SU-DHL-6 (cell line): ENCODE data around the gene ELMO1.

Experiments used
- H2AFZ ChIP-seq: fragments of 200-600 bp; sonication (generic); 2 replicates; pipeline ENCODE4 v1.6.1; 2014; ENCODE audit warnings: low read depth, mild to moderate bottlenecking, moderate library complexity, mixed read lengths, antibody characterized with exemption, low read length; ENCODE audit not compliant: severe bottlenecking
- H3F3A ChIP-seq: fragments of 200-600 bp; shearing (Covaris generic); 2 replicates; pipeline ENCODE4 v1.6.0; 2016; ENCODE audit warnings: antibody characterized with exemption, mild to moderate bottlenecking; ENCODE audit not compliant: insufficient read depth
- H3K27ac ChIP-seq: fragments of 200-600 bp; sonication (generic); 2 replicates; pipeline ENCODE4 v1.5.1; 2016; ENCODE audit warnings: low read depth, mild to moderate bottlenecking, low read length, moderate library complexity, mixed read lengths
- H3K27me3 ChIP-seq: fragments of 200-600 bp; sonication (generic), shearing (Covaris generic); 2 replicates; pipeline ENCODE4 v1.6.0; 2014; ENCODE audit warnings: mild to moderate bottlenecking, low read length
- H3K36me3 ChIP-seq: fragments of 200-600 bp; sonication (generic); 2 replicates; pipeline ENCODE4 v1.6.1; 2014; ENCODE audit warnings: mild to moderate bottlenecking, low read length, mixed read lengths
- H3K4me2 ChIP-seq: fragments of 300-600, 200-600 bp; shearing (Covaris generic), sonication (generic); 2 replicates; pipeline ENCODE4 v1.6.0; 2014; ENCODE audit warnings: low read length, low read depth, mild to moderate bottlenecking; ENCODE audit not compliant: poor library complexity, severe bottlenecking
- H3K4me3 ChIP-seq: fragments of 200-600 bp; sonication (generic); 2 replicates; pipeline ENCODE4 v1.5.1; 2014; ENCODE audit warnings: antibody characterized with exemption, low read length, mild to moderate bottlenecking, mixed read lengths; ENCODE audit not compliant: insufficient read depth, poor library complexity, severe bottlenecking
- H3K79me2 ChIP-seq: fragments of 200-600 bp; sonication (generic); 2 replicates; pipeline ENCODE4 v1.6.1; 2014; ENCODE audit warnings: mild to moderate bottlenecking, low read length, moderate library complexity; ENCODE audit not compliant: insufficient read depth
- H3K9ac ChIP-seq: fragments of 200-600 bp; sonication (generic); 2 replicates; pipeline ENCODE4 v1.7.0; 2014; ENCODE audit warnings: mild to moderate bottlenecking, low read length
- H3K9me2 ChIP-seq: fragments of 200-600 bp; sonication (generic); replicated peaks from 2 replicates; pipeline ENCODE4 v1.6.1; 2014; ENCODE audit warnings: low read length; ENCODE audit not compliant: insufficient read depth
- H3K9me3 ChIP-seq: fragments of 200-600 bp; sonication (generic); 2 replicates; pipeline ENCODE4 v1.6.1; 2014; ENCODE audit warnings: low read length, mixed read lengths; ENCODE audit not compliant: insufficient read depth
- H4K20me1 ChIP-seq: fragments of 200-600 bp; sonication (generic); 2 replicates; pipeline ENCODE4 v1.6.1; 2014; ENCODE audit warnings: low read depth, mild to moderate bottlenecking, antibody characterized with exemption, low read length, moderate library complexity, mixed read lengths
- CTCF ChIP-seq: fragments of 200-600 bp; sonication (generic); IDR thresholded peaks from one replicate; pipeline ENCODE4 v1.5.1; 2017; ENCODE audit warnings: antibody characterized with exemption, mild to moderate bottlenecking, low read length, moderate library complexity; ENCODE audit not compliant: insufficient read depth, poor library complexity, severe bottlenecking
- EZH2phosphoT487 ChIP-seq: fragments of 200-600 bp; sonication (generic), shearing (Covaris generic); conservative IDR thresholded peaks from 2 replicates; pipeline ENCODE4 v1.6.1; 2018; ENCODE audit warnings: mild to moderate bottlenecking, antibody characterized with exemption, low read length, moderate library complexity, mixed read lengths

The ELMO1 gene

GRCh38 chr7:37193775-37194135, 254.9 kb downstream of the ELMO1 start:
- H3K9me3 ChIP-seq, result no peaks in the 10 kb centered on the region
- H3K4me2 ChIP-seq, result no peak overlapping the region
- no peaks in the 10 kb centered on the region for H3F3A ChIP-seq
- no peak overlapping the region for H3K27ac ChIP-seq
- H4K20me1 ChIP-seq, result no peaks in the 10 kb centered on the region
- H2AFZ ChIP-seq, result no peak overlapping the region
- H3K4me3 ChIP-seq, result no peak overlapping the region
- no peak for TF ChIP-seq EZH2phosphoT487
- no peak for TF ChIP-seq CTCF
- no peaks in the 10 kb centered on the region for H3K36me3 ChIP-seq
- H3K9me2 ChIP-seq, result no peaks in the 10 kb centered on the region
- H3K27me3 ChIP-seq, result no peaks in the 10 kb centered on the region
- no peaks in the 10 kb centered on the region for H3K79me2 ChIP-seq
- no peak overlapping the region for H3K9ac ChIP-seq

- Histone ChIP-seq H3F3A (no peaks in the 10 kb centered on the region), H3K4me2 (no peak overlapping the region), H3K36me3 (no peaks in the 10 kb centered on the region), H3K27ac (no peak overlapping the region), H3K9ac (no peak overlapping the region), H3K4me3 (no peak overlapping the region), H3K9me3 (no peaks in the 10 kb centered on the region), H2AFZ (no peak overlapping the region), H3K9me2 (no peaks in the 10 kb centered on the region), H3K79me2 (no peaks in the 10 kb centered on the region), H3K27me3 (no peaks in the 10 kb centered on the region), H4K20me1 (no peaks in the 10 kb centered on the region)
- TF ChIP-seq EZH2phosphoT487 (no peak), CTCF (no peak)
Measured at GRCh38 chr7:37193087-37193774, 255.4 kb downstream of the ELMO1 start.

- no peaks in the 10 kb centered on the region for H3K27me3 ChIP-seq
- no peak overlapping the region for H3K9ac ChIP-seq
- no peak overlapping the region for H3K27ac ChIP-seq
- no peaks in the 10 kb centered on the region for H3F3A ChIP-seq
- no peaks in the 10 kb centered on the region for H3K9me2 ChIP-seq
- no peaks in the 10 kb centered on the region for H3K9me3 ChIP-seq
- no peak for TF ChIP-seq CTCF
- no peak for TF ChIP-seq EZH2phosphoT487
- H2AFZ ChIP-seq, result no peak overlapping the region
- no peak overlapping the region for H3K4me3 ChIP-seq
- no peak overlapping the region for H3K4me2 ChIP-seq
- no peaks in the 10 kb centered on the region; the same call in 1 of the 2 replicates for H3K36me3 ChIP-seq
- H3K79me2 ChIP-seq, result no peaks in the 10 kb centered on the region
- H4K20me1 ChIP-seq, result no peaks in the 10 kb centered on the region
Measured at GRCh38 chr7:37191797-37192196, 256.9 kb downstream of the ELMO1 start.
